ENCODE data around the gene ARL11.

The ARL11 gene

DNA sequence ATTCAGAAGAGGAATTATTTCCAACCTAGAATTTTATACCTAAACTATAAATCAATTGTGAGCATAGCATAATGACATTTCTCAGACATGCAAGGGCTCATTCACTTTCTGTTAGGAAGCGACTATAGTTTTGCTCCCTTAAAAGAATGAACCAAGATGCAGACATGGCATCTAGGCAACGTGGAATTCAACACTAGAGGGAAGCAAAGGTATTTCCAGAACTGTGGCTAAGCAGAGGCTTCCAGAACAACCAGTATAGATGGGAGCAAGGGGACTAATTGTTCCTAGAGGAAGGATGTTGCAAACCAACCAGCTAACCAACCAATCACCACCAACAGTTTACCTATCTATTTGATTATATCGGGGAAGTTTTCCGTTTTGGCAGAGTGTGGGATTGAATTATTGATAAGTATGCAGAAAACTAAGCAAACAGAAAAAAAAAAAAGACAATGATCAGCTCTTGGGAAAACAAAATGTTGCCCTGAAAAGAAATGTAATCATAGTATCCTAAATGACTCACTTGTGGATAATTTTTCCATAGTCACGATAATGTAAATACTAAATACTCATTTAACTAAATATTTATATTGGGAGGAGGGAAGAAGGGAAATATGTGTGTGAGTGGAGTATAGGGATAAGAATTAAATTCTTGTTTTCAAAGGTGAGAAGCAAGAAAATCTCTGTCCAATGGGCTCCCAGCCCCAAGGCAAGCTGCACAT is 21.1 kb downstream of the ARL11 start:
- DNase-seq (ENCODE audit: low read depth in 2 of 2), result no peak

DNA sequence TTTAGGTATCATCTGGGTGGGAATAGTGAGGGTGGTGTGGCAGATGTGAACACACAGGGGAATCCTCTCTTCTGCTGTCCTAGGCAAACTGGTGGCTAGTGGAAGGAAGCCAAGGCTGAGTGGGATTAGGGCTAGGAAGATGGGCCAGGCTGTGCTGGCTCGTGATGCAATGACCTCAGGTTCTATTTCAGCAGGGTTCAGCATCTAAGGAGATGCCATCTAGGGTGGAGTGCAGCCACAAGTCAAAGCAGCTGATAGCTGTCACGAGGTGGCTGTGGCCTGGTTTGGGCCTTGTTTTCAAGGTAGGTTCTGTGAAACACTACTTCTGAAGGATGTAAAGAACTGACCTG is 21.6 kb downstream of the ARL11 start:
- no peak for DNase-seq (ENCODE audit: low read depth in 2 of 2)

DNA sequence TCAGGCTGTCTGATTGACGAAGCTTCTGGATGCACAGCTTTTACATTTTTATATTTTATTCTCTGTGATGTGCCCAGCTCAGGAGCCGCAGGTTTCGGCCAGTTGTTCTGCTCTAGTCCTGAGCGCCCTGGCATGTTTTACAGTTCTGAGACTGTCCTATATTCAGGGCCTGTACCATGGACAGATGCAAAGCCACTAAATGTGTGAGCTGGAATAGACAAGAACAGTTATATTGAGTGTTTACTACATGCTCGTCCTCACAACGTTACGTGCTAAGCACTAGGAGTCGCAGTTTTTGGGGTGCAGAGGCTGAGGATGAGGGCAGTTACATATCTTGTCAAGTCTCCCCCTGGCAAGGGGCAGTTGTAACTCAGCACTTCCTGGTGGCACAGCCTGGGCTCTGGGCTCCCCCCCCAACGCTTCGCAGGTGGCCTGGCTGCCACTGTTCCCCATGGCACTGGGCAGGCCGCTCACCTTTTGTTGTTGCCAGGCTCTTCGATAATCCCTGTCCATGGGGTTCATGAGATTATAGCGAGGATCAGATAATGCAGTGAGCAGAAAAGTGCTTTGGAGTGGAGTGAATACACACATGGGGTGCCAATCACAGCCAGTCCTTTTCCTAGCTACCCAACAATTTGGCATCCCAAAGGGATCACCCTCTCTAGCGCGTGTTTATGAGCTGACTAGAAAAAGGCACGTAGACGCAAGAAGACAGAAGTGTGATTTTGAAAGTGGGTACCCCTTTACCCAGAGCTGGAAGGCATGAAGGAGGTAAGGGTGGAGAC is 23.5 kb downstream of the ARL11 start:
- no peak for DNase-seq (ENCODE audit: low read depth in 2 of 2)

DNA sequence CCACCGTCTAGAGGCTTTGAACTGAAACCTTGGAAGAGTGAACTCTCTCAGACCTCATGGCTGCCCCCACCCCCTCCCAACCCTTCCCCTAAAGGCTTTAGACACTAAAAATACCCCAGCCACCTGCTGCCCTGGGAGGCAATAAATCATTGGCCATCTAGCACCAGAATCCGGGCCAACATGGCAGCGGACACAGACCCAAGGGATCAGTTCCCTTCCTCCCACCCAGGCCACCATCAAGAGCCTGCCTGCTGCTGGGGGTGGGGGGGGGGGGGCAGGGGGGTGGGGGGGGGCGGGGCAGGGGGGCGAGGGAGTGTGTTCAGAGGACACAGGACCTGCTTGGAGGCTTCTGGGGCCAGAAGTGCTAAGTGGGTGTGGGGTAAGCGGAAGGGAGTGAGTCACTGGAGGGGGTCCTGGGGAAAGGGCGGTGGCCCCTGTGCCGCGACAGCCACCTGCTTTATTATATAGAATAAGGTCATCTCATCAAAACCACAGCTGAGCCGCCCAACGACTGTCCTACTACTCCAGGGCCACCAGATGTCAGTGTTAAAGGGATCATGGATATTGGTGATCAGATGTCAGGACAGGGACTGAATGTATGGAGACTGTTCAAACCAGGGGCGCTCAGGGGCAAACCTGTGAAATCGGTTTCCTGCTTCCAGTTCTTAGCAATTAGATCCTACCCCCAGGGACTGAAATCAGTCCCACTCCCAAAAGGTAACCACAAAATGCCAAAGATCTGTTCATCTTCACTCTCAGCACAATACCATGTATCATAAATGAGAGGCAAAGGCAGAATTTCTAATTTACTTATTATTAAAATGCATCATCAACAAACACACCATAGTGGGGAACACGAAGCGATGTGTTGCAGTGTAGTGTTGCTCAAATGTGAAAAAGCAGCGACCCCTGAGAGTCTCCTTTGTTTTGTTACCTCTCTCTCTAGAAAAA is 24.3 kb downstream of the ARL11 start:
- DNase-seq (ENCODE audit: low read depth in 2 of 2), result no peak

DNA sequence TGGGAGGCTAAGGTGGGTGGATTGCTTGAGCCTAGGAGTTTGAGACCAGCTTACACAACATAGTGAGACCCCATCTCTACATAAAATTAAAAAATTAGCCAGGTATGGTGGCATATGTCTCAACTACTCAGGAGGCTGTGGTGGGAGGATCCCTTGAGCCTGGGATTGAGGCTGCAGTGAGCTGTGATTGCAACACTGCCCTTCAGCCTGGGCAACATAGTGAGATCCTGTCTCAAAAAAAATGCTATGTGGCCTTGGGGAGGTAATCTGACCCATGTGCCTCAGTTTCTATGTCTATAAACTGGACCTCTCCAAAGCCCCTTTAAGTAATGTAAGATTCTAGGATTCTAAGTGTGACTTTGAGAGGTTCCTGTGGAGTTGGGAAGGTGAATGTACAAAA is 25.2 kb downstream of the ARL11 start:
- no peak for DNase-seq (ENCODE audit: low read depth in 2 of 2)

DNA sequence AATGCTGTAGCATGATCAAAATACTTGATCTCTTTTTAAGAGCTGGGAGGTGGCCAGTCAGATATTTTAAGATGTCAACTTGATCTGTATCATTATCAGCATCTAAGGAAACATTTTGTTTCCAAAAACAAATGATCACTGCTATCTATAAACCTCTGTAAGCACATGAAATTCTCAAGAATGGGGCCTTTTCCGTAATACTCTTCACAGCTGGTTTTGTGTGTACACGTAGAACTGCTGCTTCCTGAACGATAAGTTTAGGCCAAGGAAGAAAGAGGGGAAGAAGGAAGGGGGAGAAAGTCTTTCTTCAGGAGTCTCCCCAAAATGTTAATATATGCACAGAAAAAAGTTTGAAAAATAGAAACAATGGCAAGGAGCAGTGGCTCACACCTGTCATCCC is 25.7 kb downstream of the ARL11 start:
- no peak for DNase-seq (ENCODE audit: low read depth in 2 of 2)

DNA sequence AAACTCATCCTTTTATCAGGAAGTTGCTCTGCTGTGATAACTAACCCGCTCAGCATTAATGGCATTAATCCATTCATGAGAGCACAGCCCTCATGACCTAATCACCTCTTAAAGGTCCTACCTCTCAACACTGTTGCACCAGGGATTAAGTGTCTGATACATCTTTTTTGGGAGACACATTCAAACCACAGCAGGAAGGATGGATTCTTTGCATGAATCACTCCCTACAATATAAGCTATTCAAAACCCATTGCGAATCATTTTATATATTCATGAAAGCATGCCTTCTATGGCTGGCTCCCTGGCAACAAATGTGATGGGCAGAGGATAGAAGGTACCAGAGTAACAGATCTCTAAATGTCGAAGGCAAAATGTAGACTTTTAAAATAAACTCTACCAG is 27.6 kb downstream of the ARL11 start:
- no peak for DNase-seq (ENCODE audit: low read depth in 2 of 2)

DNA sequence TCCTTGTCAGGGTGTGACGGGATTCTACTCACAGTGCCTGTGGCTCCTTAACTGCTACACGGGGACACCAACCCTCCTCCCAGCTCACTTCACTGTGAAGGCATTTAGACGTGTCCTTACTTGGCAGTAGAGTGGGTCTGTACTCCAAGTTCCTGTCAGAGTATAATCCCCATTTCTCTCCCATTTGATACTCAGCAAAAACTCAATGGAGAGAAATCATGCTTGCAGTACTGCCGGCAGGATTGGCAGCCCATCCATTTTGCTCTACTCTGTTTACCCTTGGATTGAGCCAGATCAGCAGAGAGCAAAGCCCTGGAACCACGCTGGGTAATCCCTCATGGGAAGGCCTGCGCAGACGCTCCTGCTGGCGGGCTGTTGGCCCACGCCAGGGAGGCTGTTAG is 28.9 kb downstream of the ARL11 start:
- DNase-seq (ENCODE audit: low read depth in 2 of 2), result no peak

DNA sequence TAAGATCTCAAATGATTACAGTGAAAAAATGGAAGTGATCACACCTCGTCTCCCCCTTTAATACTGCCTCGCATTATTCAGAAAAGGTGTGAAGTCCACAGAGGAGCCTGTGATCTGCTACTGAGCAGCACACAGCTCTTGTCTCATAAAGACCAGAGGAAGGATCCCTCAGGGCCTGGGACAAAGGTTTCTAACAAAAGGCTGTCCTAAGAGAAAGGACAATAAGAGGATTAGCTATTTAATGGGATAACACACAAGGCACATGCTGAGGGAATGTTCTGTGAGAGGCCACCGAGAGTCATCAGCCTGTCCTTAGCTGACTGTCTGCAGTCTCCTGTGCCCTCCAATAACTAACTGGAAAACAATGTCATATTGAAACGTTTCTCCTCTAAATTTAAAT is 36.3 kb downstream of the ARL11 start:
- no peak for DNase-seq (ENCODE audit: low read depth in 2 of 2)

DNA sequence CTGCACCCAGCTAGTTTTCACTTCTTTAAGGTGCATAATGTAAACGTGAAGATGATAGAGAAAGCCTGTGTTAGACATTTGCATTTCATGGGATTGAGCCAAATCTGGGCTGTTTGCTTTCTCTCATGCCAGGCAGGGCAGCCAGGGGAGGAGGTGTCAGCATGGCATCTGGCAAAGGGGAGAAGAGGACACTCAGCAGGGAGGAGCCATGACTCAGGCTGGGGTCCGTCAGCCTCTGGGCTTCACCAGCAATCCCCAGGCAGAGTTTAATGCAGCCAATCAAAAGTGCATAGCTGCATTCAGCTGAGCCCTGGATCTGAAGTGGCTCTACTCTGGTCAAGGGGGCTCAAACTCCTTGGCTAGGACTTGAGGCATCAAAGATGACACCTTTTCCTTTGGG is 39.5 kb downstream of the ARL11 start:
- no peak for DNase-seq (ENCODE audit: low read depth in 2 of 2)

DNA sequence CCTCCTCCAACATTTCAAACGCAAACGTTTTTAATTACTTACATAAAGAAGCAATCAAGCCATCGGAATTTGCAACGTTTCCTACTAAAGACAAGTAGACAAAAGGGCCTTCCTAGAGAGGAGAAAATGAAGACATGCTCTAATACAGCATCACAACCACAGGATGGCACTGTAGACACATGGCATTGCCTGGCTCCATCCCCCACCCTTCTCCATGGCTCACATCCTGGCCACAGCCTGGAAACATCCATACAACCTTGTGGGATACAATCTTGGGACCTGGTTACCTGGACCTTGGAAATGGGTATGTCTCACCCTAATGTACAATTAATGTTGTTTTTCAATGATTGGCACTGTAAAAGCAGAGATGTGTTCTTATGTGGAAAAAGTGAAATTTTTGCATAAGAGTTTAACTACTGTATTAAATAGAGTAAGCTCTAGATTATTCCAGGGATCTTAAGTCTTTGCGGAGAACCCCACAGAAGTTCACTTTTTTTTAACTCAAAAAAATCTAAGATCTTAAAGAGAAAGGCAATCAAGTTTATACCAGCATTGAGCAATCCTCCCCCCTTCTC is 41.5 kb downstream of the ARL11 start:
- no peak for DNase-seq (ENCODE audit: low read depth in 2 of 2)

DNA sequence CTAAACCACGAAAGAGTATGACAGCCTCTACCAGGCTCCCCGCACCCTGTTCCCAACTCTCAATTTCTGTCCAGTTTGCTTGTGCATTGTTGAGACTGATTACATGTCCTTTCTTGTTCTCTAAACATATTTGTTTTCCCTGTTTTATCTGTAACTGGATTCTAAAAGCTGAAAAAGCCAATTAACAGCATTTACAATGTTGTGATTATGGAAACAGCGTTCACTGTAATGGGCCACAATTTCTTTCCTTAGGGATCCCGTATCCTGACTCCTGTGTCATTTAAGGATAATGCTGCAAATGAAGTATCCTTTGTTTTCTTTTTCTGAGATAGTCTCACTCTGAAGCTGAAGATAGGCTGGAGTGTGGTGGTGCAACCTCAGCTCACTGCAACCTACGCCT is 42.5 kb downstream of the ARL11 start:
- DNase-seq (ENCODE audit: low read depth in 2 of 2), result no peak

DNA sequence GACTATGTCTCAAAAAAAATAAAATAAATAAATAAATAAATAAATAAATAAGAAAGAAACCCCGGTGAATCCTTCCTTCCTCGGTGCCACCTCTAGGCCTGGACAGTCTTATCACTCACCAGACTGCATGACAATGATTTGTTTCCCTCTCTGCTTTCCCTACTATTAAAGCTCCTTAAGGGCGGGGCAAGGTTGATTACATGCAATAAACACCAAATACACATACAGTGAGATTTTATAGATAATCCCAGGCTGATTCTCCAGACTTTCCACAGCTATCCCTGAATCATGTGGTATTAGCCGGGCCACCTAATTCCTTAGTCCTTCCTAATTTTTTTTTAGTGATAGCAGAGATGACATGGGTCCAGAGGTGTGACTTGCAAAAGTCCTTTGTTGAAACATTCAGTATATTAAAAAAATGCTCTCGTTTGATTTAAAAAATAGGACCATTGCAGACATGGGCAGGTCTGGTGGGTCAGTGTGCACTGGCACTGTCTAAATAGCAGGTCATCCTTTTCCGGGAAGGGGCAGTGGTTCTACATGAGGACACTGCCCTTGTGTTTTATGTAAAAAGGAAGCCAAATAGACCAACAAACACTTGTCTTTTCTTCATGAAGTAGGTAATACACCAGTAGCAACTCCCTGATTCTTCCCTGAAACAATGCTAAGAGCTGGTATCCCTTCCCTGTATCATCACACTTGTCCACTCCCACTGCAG is 48.4 kb downstream of the ARL11 start:
- DNase-seq (ENCODE audit: low read depth in 2 of 2), result no peak

DNA sequence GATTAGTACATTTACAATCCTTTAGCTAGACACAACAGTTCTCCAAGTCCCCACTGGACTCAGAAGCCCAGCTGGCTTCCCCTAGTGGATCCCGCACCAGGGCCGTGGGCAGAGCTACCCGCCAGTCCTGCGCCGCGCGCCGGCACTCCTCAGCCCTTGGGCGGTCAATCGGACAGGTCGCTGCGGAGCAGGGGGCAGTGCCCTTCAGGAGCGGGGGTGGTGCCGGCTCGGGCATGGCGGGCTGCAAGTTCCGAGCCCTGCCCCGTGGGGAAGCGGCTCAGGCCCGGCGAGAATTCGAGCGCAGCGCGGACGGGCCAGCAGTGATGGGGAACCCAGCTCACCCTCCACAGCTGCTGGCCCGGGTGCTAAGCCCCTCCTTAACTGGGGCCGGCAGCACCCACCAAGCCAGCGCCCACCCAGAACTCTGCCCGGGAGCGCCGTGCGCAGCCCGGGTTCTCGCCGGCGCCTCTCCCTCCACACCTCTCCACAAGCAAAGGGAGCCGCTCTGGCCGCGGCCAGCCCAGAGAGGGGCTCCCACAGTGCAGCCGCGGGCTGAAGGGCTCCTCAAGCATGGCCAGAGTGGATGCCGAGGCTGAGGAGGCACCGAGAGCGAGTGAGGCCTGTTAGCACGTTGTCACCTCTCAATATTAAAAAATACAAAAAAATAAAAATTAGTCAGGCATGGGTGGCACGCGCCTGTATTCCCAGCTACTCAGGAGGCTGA is 50.0 kb downstream of the ARL11 start:
- no peak for DNase-seq (ENCODE audit: low read depth in 2 of 2)

DNA sequence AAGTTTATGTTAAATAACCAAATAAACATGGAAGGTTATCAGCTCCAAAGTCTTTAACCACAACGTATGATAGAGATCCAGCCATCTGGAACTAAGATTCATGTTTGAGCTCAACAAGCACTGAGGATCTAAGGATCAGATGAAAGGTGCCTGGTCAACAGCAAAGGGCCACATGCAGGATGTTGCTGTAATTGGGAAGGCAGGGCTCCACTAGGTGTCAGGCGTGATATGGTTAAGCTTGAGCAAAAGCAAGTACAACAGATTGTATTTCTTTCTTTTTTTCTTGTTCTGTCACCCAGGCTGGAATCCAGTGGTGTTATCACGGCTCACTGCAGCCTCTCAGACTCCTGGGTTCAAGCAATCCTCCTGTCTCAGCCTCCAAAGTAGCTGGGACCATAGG is 50.9 kb downstream of the ARL11 start:
- DNase-seq (ENCODE audit: low read depth in 2 of 2), result no peak

DNA sequence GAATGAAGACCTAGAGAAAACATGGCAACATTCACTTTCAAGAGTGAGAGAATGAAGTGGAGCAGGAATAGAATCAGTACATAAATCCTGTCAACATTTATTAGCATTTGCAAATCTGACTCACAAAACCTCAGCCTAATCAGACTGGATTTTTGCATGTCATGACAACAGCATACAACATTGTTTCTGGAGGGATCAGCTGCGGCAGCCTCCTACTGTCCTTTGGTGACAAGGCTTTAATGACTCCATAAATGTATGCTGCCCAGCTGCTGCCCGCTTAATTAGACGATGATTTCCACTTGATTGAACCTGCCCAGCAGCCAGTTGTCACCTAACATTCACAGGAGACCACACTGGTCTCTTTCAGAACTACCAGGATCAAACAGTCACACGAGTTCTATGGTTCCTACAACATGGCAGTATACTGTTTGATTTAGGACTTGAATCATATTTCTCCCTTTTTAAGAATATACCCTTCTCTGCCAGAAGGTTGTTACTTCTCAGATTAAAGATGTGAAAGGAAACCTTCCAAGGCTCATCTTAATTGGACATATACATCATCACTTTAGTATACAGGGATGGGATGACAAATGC is 53.6 kb downstream of the ARL11 start:
- no peak for DNase-seq (ENCODE audit: low read depth in 2 of 2)
